Gastroesophageal sphincter (tissue), 3 donors: ENCODE results near the gene ANK2.

Experiments
- CTCF ChIP-seq, 4 experiments: fragments of 200-600 bp in 2 of 4; fragments of 450-650 bp in 2 of 4; sonication (generic) in 1 of 4; IDR thresholded peaks; one replicate each; pipeline ENCODE4 v1.5.1; 2017 to 2019; ENCODE audit warnings: antibody characterized with exemption in 4 of 4, mild to moderate bottlenecking in 2 of 4, moderate library complexity in 2 of 4
- EP300 ChIP-seq: sonication (generic); formaldehyde crosslinking; IDR thresholded peaks from one replicate; pipeline ENCODE4 v1.6.1; 2017; ENCODE audit warnings: antibody characterized with exemption, mild to moderate bottlenecking
- POLR2A ChIP-seq, 2 donors: fragments of 450-650 bp; IDR thresholded peaks; one replicate each; pipeline ENCODE4 v1.6.1; 2017; ENCODE audit warnings: antibody characterized with exemption in 2 of 2, mild to moderate bottlenecking in 2 of 2, moderate library complexity in 1 of 2

DNA sequence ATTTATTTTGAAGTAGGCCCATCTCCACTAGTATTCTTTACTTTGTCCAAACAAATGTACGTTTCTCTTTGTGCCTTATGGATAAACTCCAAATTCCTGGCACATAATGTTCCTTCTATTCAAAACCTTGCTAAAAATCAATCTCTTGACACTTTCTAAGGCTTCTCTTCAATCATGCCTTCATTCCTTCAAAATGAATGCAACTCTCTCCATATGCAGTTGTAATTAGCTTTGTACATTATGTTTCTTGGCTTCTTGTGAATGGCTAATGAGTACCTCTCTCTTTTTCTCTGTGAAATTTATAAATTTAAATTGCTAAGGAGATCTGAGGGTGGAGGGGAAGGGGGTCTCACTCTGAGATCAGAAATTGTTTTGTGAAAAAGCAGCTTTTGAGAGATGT lies 24.0 kb upstream of the ANK2 start:
- TF ChIP-seq CTCF (IDR thresholded peaks at IDR 0.05), result no peak
- no peak for TF ChIP-seq EP300
- no peak for TF ChIP-seq POLR2A (IDR thresholded peaks at IDR 0.05)
